Transverse colon (tissue), 4 donors: ENCODE measurements around the gene HINT2. TPM values are rescaled to one million over a fixed set of nuclear protein-coding genes. Genes with fewer than 3 reads are reported as not detected.

Experiments
- DNase-seq: peaks from one replicate; pipeline ENCODE4 v3.0.0-alpha.2; 2019
- H3K27ac ChIP-seq, 4 donors: fragments of 200-600 bp; sonication (generic); 2 replicates each; pipeline ENCODE4 v1.5.1; 2016 to 2018; ENCODE audit warnings: inconsistent platforms in 4 of 4
- H3K27me3 ChIP-seq: fragments of 200-600 bp; sonication (generic); 2 replicates; pipeline ENCODE4 v1.5.1; 2017; ENCODE audit warnings: inconsistent platforms
- H3K36me3 ChIP-seq, 4 donors: fragments of 200-600 bp; sonication (generic); 2 replicates each; pipeline ENCODE4 v1.5.1; 2017 to 2019; ENCODE audit warnings: inconsistent platforms in 4 of 4
- H3K4me1 ChIP-seq, 4 donors: fragments of 200-600 bp; sonication (generic); 2 replicates each; pipeline ENCODE4 v1.5.1; 2017 to 2020; ENCODE audit warnings: inconsistent platforms in 4 of 4
- H3K4me3 ChIP-seq, 4 donors: fragments of 200-600 bp; sonication (generic); 1 replicate in 1 of 4; 2 replicates in 3 of 4; pipeline versions ENCODE4 v1.5.1 to v1.6.1; 2017 to 2019; ENCODE audit warnings: inconsistent platforms in 4 of 4
- H3K9me3 ChIP-seq, 2 donors: fragments of 200-600 bp; sonication (generic); 2 replicates each; pipeline ENCODE4 v1.5.1; 2017 to 2019; ENCODE audit warnings: inconsistent platforms in 2 of 2
- CTCF ChIP-seq, 5 experiments: fragments of 200-600 bp in 3 of 5; fragments of 450-650 bp in 2 of 5; sonication (generic) in 3 of 5; IDR thresholded peaks; 1 replicate in 2 of 5; 2 replicates in 3 of 5; pipeline ENCODE4 v1.5.1; 2016 to 2017; ENCODE audit warnings: antibody characterized with exemption in 5 of 5, inconsistent platforms in 3 of 5, mild to moderate bottlenecking in 2 of 5, moderate library complexity in 1 of 5
- EP300 ChIP-seq: sonication (generic); formaldehyde crosslinking; IDR thresholded peaks from one replicate; pipeline ENCODE4 v1.6.1; 2017; ENCODE audit warnings: antibody characterized with exemption, low read depth
- POLR2A ChIP-seq: fragments of 450-650 bp; IDR thresholded peaks from one replicate; pipeline ENCODE4 v1.6.1; 2016; ENCODE audit warnings: antibody characterized with exemption, mild to moderate bottlenecking, moderate library complexity
- POLR2AphosphoS5 ChIP-seq, 3 donors: sonication (generic); formaldehyde crosslinking; IDR thresholded peaks; one replicate each; pipeline ENCODE4 v1.6.1; 2016; ENCODE audit warnings: antibody characterized with exemption in 3 of 3
- WGBS, 2 donors: methylation state at CpG; one replicate each; pipeline ENCODE4 v1.1.5; 2018; ENCODE audit warnings: low coverage in 1 of 2; 5-methylcytosine and 5-hydroxymethylcytosine counted together
- in situ Hi-C, 4 donors: fragments of 200-750 bp; cut with MboI; loops; one replicate each; pipeline versions ENCODE4 v1.15.0 to v1.15.1; 2017; ENCODE audit warnings: low sequenced_read_pairs in 3 of 4, low pct_ligation_motif_present in 1 of 4, low pct_unique_long_range_greater_than_20kb in 1 of 4
- intact Hi-C: fragments of 100-400 bp; cut with DNase I; formaldehyde crosslinking; loops from one replicate; pipeline ENCODE4 v1.15.1; 2023; ENCODE audit warnings: low total_unique reads
- total RNA-seq, 4 donors: library from RNA; depleted of rRNA; stranded (reverse); fragments of >200 nt; gene quantifications; one replicate each; pipeline ENCODE4 v1.1.0, GENCODE V29; 2016

The HINT2 gene
- total RNA-seq, 4 donors from 2014 or later, result 16.8 to 58.0 (median 38.9) TPM

GRCh38 chr9:35859990-35860339, 45.1 kb upstream of the HINT2 start:
- WGBS, 2 donors, result 20 to 36% methylated on average over 2 to 3 of the region's 3 CpGs
- no peak overlapping the region for H3K27ac ChIP-seq
- no peaks in the 10 kb centered on the region for H3K9me3 ChIP-seq
- intact Hi-C loops (no loop called here), in situ Hi-C loops (no loop called here)
- no peaks in the 10 kb centered on the region for H3K36me3 ChIP-seq
- TF ChIP-seq POLR2AphosphoS5 (IDR thresholded peaks at IDR 0.05), result no peak
- TF ChIP-seq CTCF (IDR thresholded peaks at IDR 0.05), result no peak
- no peak for TF ChIP-seq POLR2A
- no peak for TF ChIP-seq EP300
- DNase-seq, result no peak
- no peaks in the 10 kb centered on the region for H3K4me1 ChIP-seq
- peaks cover 22% of the 10 kb centered on the region for H3K27me3 ChIP-seq
- no peak overlapping the region for H3K4me3 ChIP-seq

- TF ChIP-seq POLR2AphosphoS5 (IDR thresholded peaks at IDR 0.05) (no peak), CTCF (IDR thresholded peaks at IDR 0.05) (no peak), POLR2A (no peak), EP300 (no peak)
- Histone ChIP-seq H3K4me3 (no peak overlapping the region), H3K27ac (no peak overlapping the region), H3K36me3 (no peaks in the 10 kb centered on the region), H3K27me3 (peaks cover 22% of the 10 kb centered on the region), H3K4me1 (no peaks in the 10 kb centered on the region), H3K9me3 (no peaks in the 10 kb centered on the region)
- WGBS, 2 donors, result 59% methylated on average over 16 of the region's 16 CpGs; no CpG with 5 or more reads in 1 of the 2 donors
- in situ Hi-C loops, result no loop called here
- intact Hi-C loops, result no loop called here
- no peak for DNase-seq
These were observed 44.6 kb upstream of the HINT2 start for GRCh38 chr9:35859310-35859989.

- H3K27ac ChIP-seq, result no peak overlapping the region
- no peaks in the 10 kb centered on the region for H3K9me3 ChIP-seq
- in situ Hi-C loops, result no loop called here
- TF ChIP-seq POLR2AphosphoS5 (IDR thresholded peaks at IDR 0.05), result no peak
- H3K36me3 ChIP-seq, result no peaks in the 10 kb centered on the region
- intact Hi-C loops, result no loop called here
- no peak overlapping the region for H3K4me3 ChIP-seq
- WGBS, 2 donors, result 60 to 73% methylated on average over 3 to 5 of the region's 5 CpGs
- peaks cover 22% of the 10 kb centered on the region for H3K27me3 ChIP-seq
- no peak for DNase-seq
- no peaks in the 10 kb centered on the region for H3K4me1 ChIP-seq
These were observed 43.6 kb upstream of the HINT2 start for GRCh38 chr9:35858458-35858857.

GRCh38 chr9:35856882-35857281, 42.0 kb upstream of the HINT2 start:
- intact Hi-C loops (no loop called here), in situ Hi-C loops (no loop called here)
- no peaks in the 10 kb centered on the region for H3K4me1 ChIP-seq
- no peak overlapping the region for H3K4me3 ChIP-seq
- H3K9me3 ChIP-seq, result no peaks in the 10 kb centered on the region
- H3K27ac ChIP-seq, result no peak overlapping the region
- 83% methylated on average over 5 of the region's 5 CpGs; no CpG with 5 or more reads in 1 of the 2 donors for WGBS, 2 donors
- H3K36me3 ChIP-seq, result no peaks in the 10 kb centered on the region
- peaks cover 11% of the 10 kb centered on the region for H3K27me3 ChIP-seq
- DNase-seq, result no peak
- no peak for TF ChIP-seq POLR2A
- TF ChIP-seq POLR2AphosphoS5 (IDR thresholded peaks at IDR 0.05), result no peak
- no peak for TF ChIP-seq CTCF (IDR thresholded peaks at IDR 0.05)
- TF ChIP-seq EP300, result no peak

- Histone ChIP-seq H3K36me3 (no peaks in the 10 kb centered on the region), H3K27ac (no peak overlapping the region), H3K27me3 (peaks cover 6% of the 10 kb centered on the region), H3K9me3 (no peaks in the 10 kb centered on the region), H3K4me1 (no peaks in the 10 kb centered on the region), H3K4me3 (no peak overlapping the region)
- DNase-seq, result no peak
- no peak for TF ChIP-seq POLR2A
- no peak for TF ChIP-seq CTCF (IDR thresholded peaks at IDR 0.05)
- no peak for TF ChIP-seq POLR2AphosphoS5 (IDR thresholded peaks at IDR 0.05)
- intact Hi-C loops (no loop called here), in situ Hi-C loops (no loop called here)
- 75 to 84% methylated on average over 3 of the region's 3 CpGs for WGBS, 2 donors
These were observed 41.4 kb upstream of the HINT2 start for GRCh38 chr9:35856206-35856605.
